Stomach (tissue), 4 donors: ENCODE measurements around the gene PNMA8B.
A peak's percentile ranks its signal among the peaks of the same experiment; 100 is the strongest.

ENCODE experiments used
- CTCF ChIP-seq, 7 experiments: fragments of 450-650 bp in 4 of 7; fragments of 200-600 bp in 3 of 7; sonication (generic) in 3 of 7; IDR thresholded peaks; one replicate each; pipeline ENCODE4 v1.5.1; 2016 to 2019; ENCODE audit warnings: antibody characterized with exemption in 7 of 7, control low read depth in 2 of 7, mild to moderate bottlenecking in 1 of 7
- POLR2A ChIP-seq, 4 donors: fragments of 450-650 bp; IDR thresholded peaks; one replicate each; pipeline ENCODE4 v1.6.1; 2016; ENCODE audit warnings: antibody characterized with exemption in 4 of 4, control low read depth in 2 of 4, mild to moderate bottlenecking in 1 of 4, moderate library complexity in 1 of 4

DNA sequence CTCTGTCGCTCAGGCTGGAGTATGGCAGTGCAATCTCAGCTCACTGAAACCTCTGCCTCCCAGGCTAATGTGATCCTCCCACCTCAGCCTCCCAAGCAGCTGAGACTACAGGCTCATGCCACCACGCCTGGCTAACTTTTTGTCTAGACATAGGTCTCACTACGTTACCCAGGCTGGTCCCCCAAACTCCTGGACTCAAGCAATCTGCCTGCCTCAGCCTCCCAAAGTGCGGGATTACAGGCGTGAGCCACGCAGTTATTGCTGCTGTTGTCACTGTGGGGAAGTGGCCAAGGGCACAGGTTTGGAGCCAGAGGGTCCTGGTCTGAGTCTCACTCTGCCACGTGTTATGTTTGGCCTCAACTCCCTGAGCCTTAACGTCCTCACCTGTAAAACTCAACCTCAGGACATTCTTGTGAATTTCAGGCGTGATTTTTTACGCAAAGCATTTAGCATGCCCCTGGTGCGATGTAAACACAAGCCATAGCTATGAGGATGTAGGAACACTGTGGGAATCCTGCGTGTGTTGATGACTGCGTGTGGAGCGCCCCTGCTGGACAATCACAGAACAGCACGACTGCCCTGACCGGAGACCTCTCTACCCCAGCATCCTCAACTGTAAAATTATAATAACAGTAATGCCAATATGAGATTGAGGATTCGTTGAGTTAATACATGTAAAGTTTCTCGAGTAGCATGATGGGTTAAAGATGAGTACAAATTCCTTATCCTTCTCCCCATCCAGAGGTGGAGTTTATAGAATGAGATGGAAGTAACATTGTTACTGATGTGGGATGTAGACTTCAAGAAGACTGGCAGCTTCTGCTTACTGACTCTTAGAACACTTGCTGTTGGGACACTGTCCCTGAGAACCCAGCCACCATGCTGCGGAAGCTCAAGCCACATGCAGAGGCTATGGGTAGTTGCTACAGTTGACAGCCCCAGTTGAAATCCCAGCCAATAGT is 41.8 kb upstream of the PNMA8B start:
- TF ChIP-seq POLR2A (IDR thresholded peaks at IDR 0.05) (no peak), CTCF (IDR thresholded peaks at IDR 0.05) (peak in 5 of 7 experiments; percentile 8 to 87 (median 84))
